Lung (tissue), 12 donors: ENCODE data around the gene POLD4. TPM values are rescaled to one million over a fixed set of nuclear protein-coding genes. Genes with fewer than 3 reads are reported as not detected.
A peak's percentile ranks its signal among the peaks of the same experiment; 100 is the strongest.

ENCODE experiments used
- ATAC-seq: fragments of 200-7000 bp; cut with Tn5 transposase; one replicate; pipeline ENCODE4 v1.9.1; 2020; ENCODE audit warnings: moderate number of reproducible peaks; ENCODE audit not compliant: insufficient read depth, low FRiP score
- DNase-seq, 3 donors: peaks; one replicate each; pipeline ENCODE4 v3.0.0-alpha.2; 2013 to 2017
- H3K27ac ChIP-seq, 2 donors: one replicate each; pipeline ENCODE4 v1.5.1; 2013; ENCODE audit warnings: mild to moderate bottlenecking in 2 of 2, moderate library complexity in 2 of 2, control low read depth in 1 of 2, inconsistent platforms in 1 of 2, low read depth in 1 of 2, low read length in 1 of 2
- H3K27me3 ChIP-seq, 3 donors: one replicate each; pipeline ENCODE4 v1.5.1; 2013; ENCODE audit warnings: low read length in 2 of 3; ENCODE audit not compliant: control insufficient read depth in 3 of 3, insufficient read depth in 3 of 3
- H3K36me3 ChIP-seq, 4 donors: one replicate each; pipeline ENCODE4 v1.5.1; 2013; ENCODE audit warnings: low read length in 4 of 4, mild to moderate bottlenecking in 1 of 4, moderate library complexity in 1 of 4; ENCODE audit not compliant: control insufficient read depth in 4 of 4, insufficient read depth in 4 of 4
- H3K4me1 ChIP-seq, 5 donors: one replicate each; pipeline ENCODE4 v1.5.1; 2013; ENCODE audit warnings: low read length in 5 of 5, mild to moderate bottlenecking in 2 of 5, moderate library complexity in 1 of 5; ENCODE audit not compliant: control insufficient read depth in 5 of 5, insufficient read depth in 5 of 5
- H3K4me3 ChIP-seq: one replicate; pipeline ENCODE4 v1.5.1; 2013; ENCODE audit warnings: mild to moderate bottlenecking, control low read depth, moderate library complexity
- H3K9ac ChIP-seq, 2 donors: one replicate each; pipeline ENCODE4 v1.5.1; 2013; ENCODE audit warnings: low read length in 2 of 2, control low read depth in 1 of 2; ENCODE audit not compliant: insufficient read depth in 1 of 2
- H3K9me3 ChIP-seq, 4 donors: one replicate each; pipeline ENCODE4 v1.5.1; 2013; ENCODE audit warnings: low read length in 3 of 4, mild to moderate bottlenecking in 1 of 4, moderate library complexity in 1 of 4; ENCODE audit not compliant: control insufficient read depth in 4 of 4, insufficient read depth in 3 of 4
- WGBS, 2 donors: extraction: QIAGEN DNeasy Blood & Tissue Kit; methylation state at CpG; one replicate each; pipeline ENCODE4 v1.1.7; 2013; 5-methylcytosine and 5-hydroxymethylcytosine counted together
- polyA plus RNA-seq, 2 donors: library from polyadenylated mRNA; stranded (reverse); fragments of 200-250 nt; gene quantifications; one replicate each; pipeline ENCODE4 v1.2.1, GENCODE V29; 2013
- total RNA-seq, 2 donors: library from RNA; depleted of rRNA in 1 of 2; stranded (reverse); fragments of >200 nt in 1 of 2; gene quantifications; one replicate each; pipeline ENCODE4 v1.2.1, GENCODE V29; 2014 to 2021
- TF ChIP-seq, protein P1 (sequence below): IDR thresholded peaks from 2 replicates; pipeline ENCODE4 v1.5.1; 2012; ENCODE audit warnings: mild to moderate bottlenecking; ENCODE audit errors: control extremely low read depth, extremely low read depth
- donor health status: control.
- donor health status: control.
- donor health status: Bipolar disorder and iron deficiency.
- donor health status: healthy.
- donor health status: DM: yes; HTN: yes; CAD: no.

Gene POLD4
- total and polyA plus RNA-seq, 4 donors: 27.4 to 183 (median 101) TPM

- H3K36me3 ChIP-seq: peaks cover 0 to 6% (median 0%) of the 10 kb centered on the region in 4 donors
- H3K4me3 ChIP-seq: no peak overlapping the region
- H3K4me1 ChIP-seq: peaks cover 0 to 27% (median 12%) of the 10 kb centered on the region in 5 donors
- TF ChIP-seq, protein P1, sequence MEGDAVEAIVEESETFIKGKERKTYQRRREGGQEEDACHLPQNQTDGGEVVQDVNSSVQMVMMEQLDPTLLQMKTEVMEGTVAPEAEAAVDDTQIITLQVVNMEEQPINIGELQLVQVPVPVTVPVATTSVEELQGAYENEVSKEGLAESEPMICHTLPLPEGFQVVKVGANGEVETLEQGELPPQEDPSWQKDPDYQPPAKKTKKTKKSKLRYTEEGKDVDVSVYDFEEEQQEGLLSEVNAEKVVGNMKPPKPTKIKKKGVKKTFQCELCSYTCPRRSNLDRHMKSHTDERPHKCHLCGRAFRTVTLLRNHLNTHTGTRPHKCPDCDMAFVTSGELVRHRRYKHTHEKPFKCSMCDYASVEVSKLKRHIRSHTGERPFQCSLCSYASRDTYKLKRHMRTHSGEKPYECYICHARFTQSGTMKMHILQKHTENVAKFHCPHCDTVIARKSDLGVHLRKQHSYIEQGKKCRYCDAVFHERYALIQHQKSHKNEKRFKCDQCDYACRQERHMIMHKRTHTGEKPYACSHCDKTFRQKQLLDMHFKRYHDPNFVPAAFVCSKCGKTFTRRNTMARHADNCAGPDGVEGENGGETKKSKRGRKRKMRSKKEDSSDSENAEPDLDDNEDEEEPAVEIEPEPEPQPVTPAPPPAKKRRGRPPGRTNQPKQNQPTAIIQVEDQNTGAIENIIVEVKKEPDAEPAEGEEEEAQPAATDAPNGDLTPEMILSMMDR: peak; percentile 92
- no peaks in the 10 kb centered on the region for H3K9me3 ChIP-seq
- DNase-seq: peak; percentile 70 to 87 (median 80)
- peak overlapping the region in 1 of 2 donors; percentile 52 for H3K27ac ChIP-seq
- 53 to 55% methylated on average over 11 of the region's 11 CpGs for WGBS, 2 donors
- peak; percentile 25 for ATAC-seq
- no peaks in the 10 kb centered on the region for H3K27me3 ChIP-seq
- no peak overlapping the region for H3K9ac ChIP-seq
Observed at GRCh38 chr11:67351275-67352005, 1.9 kb downstream of the POLD4 start.

- DNase-seq (no peak), ATAC-seq (no peak)
- peaks cover 0 to 6% (median 0%) of the 10 kb centered on the region in 4 donors for H3K36me3 ChIP-seq
- H3K27me3 ChIP-seq: no peaks in the 10 kb centered on the region
- H3K9ac ChIP-seq: no peak overlapping the region
- H3K27ac ChIP-seq: no peak overlapping the region
- 91 to 95% methylated on average over 4 of the region's 4 CpGs for WGBS, 2 donors
- no peak overlapping the region for H3K4me3 ChIP-seq
- no peaks in the 10 kb centered on the region for H3K9me3 ChIP-seq
- peaks cover 0 to 24% (median 13%) of the 10 kb centered on the region in 5 donors for H3K4me1 ChIP-seq
- TF ChIP-seq, protein P1: no peak
Observed at GRCh38 chr11:67349928-67350465, 3.3 kb downstream of the POLD4 start.

DNA sequence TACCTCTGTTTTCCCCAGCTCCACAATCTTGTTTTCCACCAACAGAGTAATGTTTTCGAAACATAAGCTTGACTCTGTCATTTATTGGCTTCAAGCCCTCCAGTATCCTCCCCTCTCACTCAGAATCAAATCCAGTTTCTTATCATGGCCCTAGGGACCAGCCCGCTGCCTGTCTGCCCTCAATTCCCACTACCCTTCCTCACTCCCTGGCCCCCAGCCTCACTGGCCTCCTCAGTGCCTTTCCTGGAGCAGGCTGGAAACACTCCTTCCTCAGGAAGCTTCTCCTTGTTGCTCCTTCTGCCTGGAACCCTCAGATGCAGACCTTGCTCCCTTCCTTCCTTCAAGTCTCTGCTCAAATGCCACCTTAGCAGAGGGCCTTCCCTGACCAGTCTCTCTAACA lies 3.9 kb downstream of the POLD4 start:
- DNase-seq: no peak
- no peak overlapping the region for H3K4me3 ChIP-seq
- H3K36me3 ChIP-seq: peaks cover 0 to 6% (median 0%) of the 10 kb centered on the region in 4 donors
- TF ChIP-seq, protein P1: no peak
- no peak for ATAC-seq
- WGBS, 2 donors: 93 to 94% methylated on average over 2 of the region's 2 CpGs
- H3K4me1 ChIP-seq: peaks cover 0 to 18% (median 10%) of the 10 kb centered on the region in 5 donors
- H3K9me3 ChIP-seq: no peaks in the 10 kb centered on the region
- H3K9ac ChIP-seq: no peak overlapping the region
- H3K27ac ChIP-seq: peak overlapping the region in 1 of 2 donors; percentile 32
- H3K27me3 ChIP-seq: no peaks in the 10 kb centered on the region
